ENCODE measurements around the gene PPHLN1. TPM values are rescaled to one million over a fixed set of nuclear protein-coding genes. Genes with fewer than 3 reads are reported as not detected.
"Not testable (repeated sequence)": the region's sequence is repeated elsewhere in the genome, so short reads cannot be mapped to it uniquely, and the experiment has no call there.

Gene PPHLN1
- total RNA-seq, 1 donor from 2014 or later, result 49.2 TPM

GRCh38 chr12:42322567-42322966 lies 3.4 kb upstream of the PPHLN1 start:
- no peak for DNase-seq (ENCODE audit: low read depth in 2 of 2)

GRCh38 chr12:42323856-42324255 lies 2.1 kb upstream of the PPHLN1 start:
- DNase-seq (ENCODE audit: low read depth in 2 of 2), result no peak

GRCh38 chr12:42325326-42325652 lies 678 bp upstream of the PPHLN1 start:
- peak in 1 of 2 donors; percentile 43 for DNase-seq (ENCODE audit: low read depth in 2 of 2)

GRCh38 chr12:42326541-42327226 lies 717 bp downstream of the PPHLN1 start:
- DNase-seq (ENCODE audit: low read depth in 2 of 2), result peak; percentile 25 to 30

- no peak for DNase-seq (ENCODE audit: low read depth in 2 of 2)
These were observed 1.2 kb downstream of the PPHLN1 start for GRCh38 chr12:42327227-42327590.

GRCh38 chr12:42330097-42330496 lies 4.1 kb downstream of the PPHLN1 start:
- not testable (repeated sequence) for DNase-seq (ENCODE audit: low read depth in 2 of 2)

- peak; percentile 67 to 75 for DNase-seq (ENCODE audit: low read depth in 2 of 2)
These were observed 6.6 kb downstream of the PPHLN1 start for GRCh38 chr12:42332301-42333285.

- DNase-seq (ENCODE audit: low read depth in 2 of 2), result no peak
These were observed 10.3 kb downstream of the PPHLN1 start for GRCh38 chr12:42336286-42336685.

GRCh38 chr12:42338280-42338679 lies 12.3 kb downstream of the PPHLN1 start:
- DNase-seq (ENCODE audit: low read depth in 2 of 2), result no peak

- no peak for DNase-seq (ENCODE audit: low read depth in 2 of 2)
These were observed 16.1 kb downstream of the PPHLN1 start for GRCh38 chr12:42342028-42342427.

- DNase-seq (ENCODE audit: low read depth in 2 of 2), result no peak
These were observed 17.8 kb downstream of the PPHLN1 start for GRCh38 chr12:42343721-42344120.

- DNase-seq (ENCODE audit: low read depth in 2 of 2), result no peak
These were observed 20.5 kb downstream of the PPHLN1 start for GRCh38 chr12:42346403-42347002.

GRCh38 chr12:42349119-42350020 lies 23.4 kb downstream of the PPHLN1 start:
- DNase-seq (ENCODE audit: low read depth in 2 of 2), result not testable (repeated sequence)

- DNase-seq (ENCODE audit: low read depth in 2 of 2), result not testable (repeated sequence)
These were observed 24.0 kb downstream of the PPHLN1 start for GRCh38 chr12:42350021-42350407.

GRCh38 chr12:42356344-42356743 lies 30.4 kb downstream of the PPHLN1 start:
- no peak for DNase-seq (ENCODE audit: low read depth in 2 of 2)

GRCh38 chr12:42360747-42361403 lies 34.9 kb downstream of the PPHLN1 start:
- peak in 1 of 2 donors; percentile 38 for DNase-seq (ENCODE audit: low read depth in 2 of 2)

GRCh38 chr12:42361909-42362646 lies 36.1 kb downstream of the PPHLN1 start:
- no peak for DNase-seq (ENCODE audit: low read depth in 2 of 2)

- no peak for DNase-seq (ENCODE audit: low read depth in 2 of 2)
These were observed 36.8 kb downstream of the PPHLN1 start for GRCh38 chr12:42362647-42363260.

- no peak for DNase-seq (ENCODE audit: low read depth in 2 of 2)
These were observed 38.7 kb downstream of the PPHLN1 start for GRCh38 chr12:42364692-42365091.

GRCh38 chr12:42365486-42365885 lies 39.5 kb downstream of the PPHLN1 start:
- no peak for DNase-seq (ENCODE audit: low read depth in 2 of 2)

Data from lung microvascular endothelial cell (primary cell).